AG04450 (cell line): ENCODE results near the gene PAQR4. TPM values are rescaled to one million over a fixed set of nuclear protein-coding genes. Genes with fewer than 3 reads are reported as not detected.

Source experiments
- CTCF ChIA-PET: fragments of 300-600, 350-600 bp; formaldehyde crosslinking; extraction: SDS; loops from one replicate; lab custom pipeline; 2022; ENCODE audit warnings: antibody characterized with exemption, inconsistent platforms; lab: Charles Lee
- POLR2A ChIA-PET: fragments of 350-600 bp; formaldehyde crosslinking; extraction: SDS; loops from one replicate; lab custom pipeline; 2021; ENCODE audit warnings: antibody characterized with exemption, inconsistent platforms; lab: Yijun Ruan, JAX
- DNase-seq: peaks from one replicate; pipeline ENCODE4 v3.0.0-alpha.2; 2011; ENCODE audit warnings: low read depth, low spot score
- H3K27ac ChIP-seq: one replicate; pipeline ENCODE4 v1.5.1; 2012; ENCODE audit warnings: low read depth, low read length, control low read depth
- H3K27me3 ChIP-seq: one replicate; pipeline ENCODE4 v1.6.0; 2012; ENCODE audit warnings: low read length; ENCODE audit not compliant: control insufficient read depth, insufficient read depth
- H3K4me3 ChIP-seq: 2 replicates; pipeline ENCODE4 v1.5.1; 2011; ENCODE audit warnings: mild to moderate bottlenecking, low read depth, low read length, control low read depth
- H3K9me3 ChIP-seq: 2 replicates; pipeline ENCODE4 v1.5.1; 2012; ENCODE audit warnings: low read length; ENCODE audit not compliant: control insufficient read depth, insufficient read depth
- CTCF ChIP-seq: IDR thresholded peaks from 2 replicates; pipeline ENCODE4 v1.5.1; 2011; ENCODE audit warnings: low read depth, low read length, control low read depth, inconsistent platforms
- polyA plus RNA-seq: library from polyadenylated mRNA; depleted of rRNA; stranded (reverse); fragments of >200 nt; gene quantifications from 2 replicates; pipeline ENCODE4 v1.2.3, GENCODE V29; 2011; rRNA removed
- small RNA-seq: library from RNA; depleted of rRNA; stranded (forward); fragments of <200 nt; gene quantifications from one replicate; pipeline ENCODE3, GENCODE V24; 2012; ENCODE audit warnings: low read depth; ENCODE audit not compliant: insufficient read length

Gene PAQR4
- polyA plus RNA-seq, 1 experiment: 1.2 TPM

DNA sequence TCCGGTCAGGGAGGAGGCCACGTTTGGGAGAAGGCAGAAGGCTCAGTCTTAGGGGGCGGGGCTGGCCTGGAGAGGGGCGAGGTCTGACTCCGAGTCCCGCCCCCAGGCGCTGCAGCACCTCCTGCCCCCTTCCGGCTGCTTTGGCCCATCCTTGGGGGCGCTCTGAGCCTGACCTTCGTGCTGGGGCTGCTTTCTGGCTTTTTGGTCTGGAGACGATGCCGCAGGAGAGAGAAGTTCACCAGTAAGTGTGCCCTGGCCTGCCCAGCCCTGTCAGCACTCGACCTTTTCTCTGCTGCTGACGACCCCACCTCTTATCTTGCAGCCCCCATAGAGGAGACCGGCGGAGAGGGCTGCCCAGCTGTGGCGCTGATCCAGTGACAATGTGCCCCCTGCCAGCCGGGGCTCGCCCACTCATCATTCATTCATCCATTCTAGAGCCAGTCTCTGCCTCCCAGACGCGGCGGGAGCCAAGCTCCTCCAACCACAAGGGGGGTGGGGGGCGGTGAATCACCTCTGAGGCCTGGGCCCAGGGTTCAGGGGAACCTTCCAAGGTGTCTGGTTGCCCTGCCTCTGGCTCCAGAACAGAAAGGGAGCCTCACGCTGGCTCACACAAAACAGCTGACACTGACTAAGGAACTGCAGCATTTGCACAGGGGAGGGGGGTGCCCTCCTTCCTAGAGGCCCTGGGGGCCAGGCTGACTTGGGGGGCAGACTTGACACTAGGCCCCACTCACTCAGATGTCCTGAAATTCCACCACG, 52.5 kb downstream of the PAQR4 start:
- Histone ChIP-seq H3K4me3 (peak overlapping the region; percentile 94), H3K27ac (peak overlapping the region; percentile 99), H3K27me3 (peaks cover 5% of the 10 kb centered on the region), H3K9me3 (no peaks in the 10 kb centered on the region; the same call in 1 of the 2 replicates)
- ChIA-PET POLR2A (interaction anchor here (0.7 to 3.8 kb wide), 12 partner anchors 9 to 136 kb away, joined by 3 to 30 read pairs (median 4); partner anchors contain the start of genes CLDN9 and PKMYT1), CTCF (interaction anchor here (3.1 kb wide), 1 partner anchor 10 kb away, joined by 13 read pairs; no protein-coding TSS in a partner anchor)
- peak; percentile 52 for TF ChIP-seq CTCF
- peak; percentile 80 for DNase-seq

GRCh38 chr16:3022208-3022683, 53.1 kb downstream of the PAQR4 start:
- ChIA-PET POLR2A (interaction anchor here (0.6 to 3.8 kb wide), 8 partner anchors 9 to 1713 kb away, joined by 3 to 30 read pairs (median 4); partner anchors contain the start of gene CLDN9), CTCF (interaction anchor here (0.6 to 1.8 kb wide), 3 partner anchors 9 to 37 kb away, joined by 3 to 15 read pairs (median 6); no protein-coding TSS in a partner anchor)
- Histone ChIP-seq H3K27me3 (peaks cover 3% of the 10 kb centered on the region), H3K27ac (peak overlapping the region; percentile 99), H3K4me3 (peak overlapping the region; percentile 94), H3K9me3 (no peaks in the 10 kb centered on the region; the same call in 1 of the 2 replicates)
- TF ChIP-seq CTCF: no peak
- peak; percentile 92 for DNase-seq

DNA sequence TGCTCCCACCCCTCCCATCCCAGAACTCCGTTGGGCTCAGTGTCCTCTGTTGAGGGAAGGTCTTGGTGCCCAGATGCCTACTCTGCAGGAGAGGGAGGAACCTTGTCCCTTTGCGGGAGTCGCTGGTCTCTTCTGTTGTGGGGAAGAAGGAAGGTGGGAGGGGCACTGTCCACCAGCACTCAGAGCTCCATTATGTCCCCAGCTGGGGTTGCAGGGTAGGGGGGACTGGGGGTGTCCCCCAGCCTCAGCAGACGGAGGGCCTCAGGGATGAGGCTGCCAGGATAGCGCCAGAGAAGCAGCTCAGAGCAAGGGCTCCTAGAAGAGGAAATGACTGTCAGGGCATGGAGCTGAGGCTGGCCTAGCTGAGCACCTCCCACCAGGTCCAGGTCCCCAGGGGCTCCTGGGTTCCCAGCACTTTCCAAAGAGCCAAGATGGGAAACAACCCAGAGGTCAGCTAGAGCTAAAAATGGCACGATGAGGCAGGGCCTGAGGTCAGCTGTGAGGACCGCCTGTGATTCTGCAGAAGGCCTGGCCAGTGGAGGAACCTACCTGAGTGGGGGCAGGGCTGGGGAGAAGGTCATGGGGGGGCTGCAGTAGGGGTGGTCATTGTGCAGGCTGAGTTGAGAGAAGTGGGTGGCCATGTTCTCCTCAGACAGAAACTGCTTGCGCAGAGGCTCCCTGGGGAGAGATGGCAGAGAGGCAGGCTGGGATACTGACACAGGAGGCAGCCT, 53.7 kb downstream of the PAQR4 start:
- TF ChIP-seq CTCF: no peak
- ChIA-PET CTCF (interaction anchor here (0.6 to 1.8 kb wide), 3 partner anchors 9 to 37 kb away, joined by 3 to 15 read pairs (median 6); no protein-coding TSS in a partner anchor), POLR2A (interaction anchor here (0.6 to 3.8 kb wide), 9 partner anchors 8 to 1714 kb away, joined by 3 to 30 read pairs (median 4); partner anchors contain the start of gene CLDN9)

More for the DNA sequence above, 53.7 kb downstream of the PAQR4 start:
- no peak for DNase-seq
- Histone ChIP-seq H3K4me3 (peak overlapping the region; percentile 94), H3K27ac (peak overlapping the region; percentile 99), H3K9me3 (no peaks in the 10 kb centered on the region; the same call in 1 of the 2 replicates), H3K27me3 (no peaks in the 10 kb centered on the region)

Small RNA genes within 50 kb of the gene (small RNA-seq; reads per million reads assigned to genes)
- gene LINC00514: not detected

Other genes starting within 250 kb of the PAQR4 start
- 0.32 and 0.46 TPM in 2 replicates for gene PRSS27, start 249.1 kb upstream of the PAQR4 start, polyA plus RNA-seq
- 80.5 and 116 TPM in 2 replicates for gene SRRM2, start 216.7 kb upstream of the PAQR4 start, polyA plus RNA-seq
- 146 and 230 TPM in 2 replicates for gene ELOB, start 192.1 kb upstream of the PAQR4 start, polyA plus RNA-seq
- not detected in 2 replicates for gene PRSS33, start 181.8 kb upstream of the PAQR4 start, polyA plus RNA-seq
- gene PRSS41, start 170.9 kb upstream of the PAQR4 start, polyA plus RNA-seq: not detected in 2 replicates
- gene PRSS21, start 152.1 kb upstream of the PAQR4 start, polyA plus RNA-seq: 0.17 and 0.47 TPM in 2 replicates
- 0.40 and 0.48 TPM in 2 replicates for gene ZG16B, start 139.0 kb upstream of the PAQR4 start, polyA plus RNA-seq
- 0.11 and 0.17 TPM in 2 replicates for gene PRSS22, start 111.2 kb upstream of the PAQR4 start, polyA plus RNA-seq
- 22.4 and 37.5 TPM in 2 replicates for gene FLYWCH2, start 86.1 kb upstream of the PAQR4 start, polyA plus RNA-seq
- gene FLYWCH1, start 57.4 kb upstream of the PAQR4 start, polyA plus RNA-seq: 15.1 and 19.8 TPM in 2 replicates
- gene KREMEN2, start 5.1 kb upstream of the PAQR4 start, polyA plus RNA-seq: 0.04 TPM in 1 of 2 replicates, not detected in the other
- gene PKMYT1, start 11.1 kb downstream of the PAQR4 start, polyA plus RNA-seq: 1.2 and 1.3 TPM in 2 replicates
- not detected in 2 replicates for gene CLDN9, start 43.6 kb downstream of the PAQR4 start, polyA plus RNA-seq
- 0.07 and 0.10 TPM in 2 replicates for gene CLDN6, start 48.8 kb downstream of the PAQR4 start, polyA plus RNA-seq
- gene TNFRSF12A, start 51.0 kb downstream of the PAQR4 start, polyA plus RNA-seq: 67.3 and 97.1 TPM in 2 replicates
- 51.6 and 73.4 TPM in 2 replicates for gene HCFC1R1, start 54.6 kb downstream of the PAQR4 start, polyA plus RNA-seq
- 14.5 and 16.7 TPM in 2 replicates for gene THOC6, start 54.7 kb downstream of the PAQR4 start, polyA plus RNA-seq
- not detected in 2 replicates for gene BICDL2, start 67.6 kb downstream of the PAQR4 start, polyA plus RNA-seq
- gene MMP25, start 77.2 kb downstream of the PAQR4 start, polyA plus RNA-seq: not detected in 2 replicates
- gene IL32, start 96.3 kb downstream of the PAQR4 start, polyA plus RNA-seq: 30.3 and 37.9 TPM in 2 replicates
- not detected in 2 replicates for gene ZSCAN10, start 129.9 kb downstream of the PAQR4 start, polyA plus RNA-seq
- 3.6 and 5.5 TPM in 2 replicates for gene ZNF205, start 143.2 kb downstream of the PAQR4 start, polyA plus RNA-seq
- gene ZNF213, start 165.7 kb downstream of the PAQR4 start, polyA plus RNA-seq: 0.47 and 1.2 TPM in 2 replicates
- gene OR1F1, start 218.9 kb downstream of the PAQR4 start, polyA plus RNA-seq: 0.20 and 0.29 TPM in 2 replicates